GM19099 (cell line): ENCODE results near the gene EBP.

Source experiments
- POLR2A ChIP-seq: IDR thresholded peaks from 3 replicates; pipeline ENCODE4 v1.6.1; 2011; ENCODE audit warnings: low read depth; ENCODE audit not compliant: insufficient read length; ENCODE audit errors: extremely low read depth

The EBP gene

GRCh38 chrX:48487362-48487798, 34.2 kb upstream of the EBP start:
- no peak for TF ChIP-seq POLR2A

DNA sequence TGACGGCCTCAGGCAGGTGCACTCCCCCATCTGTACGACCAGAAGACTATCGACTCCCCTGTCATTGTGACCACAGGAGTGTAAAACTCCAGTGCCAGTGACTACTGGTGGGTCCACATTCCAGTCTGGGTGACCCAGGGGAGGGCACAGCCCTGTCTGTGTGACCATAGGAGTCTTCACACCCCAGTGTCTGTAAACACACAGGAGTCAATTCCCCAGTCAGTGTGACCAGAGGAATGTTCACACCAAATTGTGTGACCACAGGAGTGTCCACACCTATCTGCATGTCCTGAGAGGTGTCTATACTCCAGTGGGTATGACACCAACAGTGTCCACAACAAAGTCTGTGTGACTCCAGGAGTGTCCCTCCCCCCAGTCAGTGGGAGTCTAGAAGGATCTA, 33.6 kb upstream of the EBP start:
- TF ChIP-seq POLR2A: no peak

- TF ChIP-seq POLR2A: no peak
These were observed 32.3 kb upstream of the EBP start for GRCh38 chrX:48489296-48489695.

- TF ChIP-seq POLR2A: no peak
These were observed 31.7 kb upstream of the EBP start for GRCh38 chrX:48489892-48490291.

DNA sequence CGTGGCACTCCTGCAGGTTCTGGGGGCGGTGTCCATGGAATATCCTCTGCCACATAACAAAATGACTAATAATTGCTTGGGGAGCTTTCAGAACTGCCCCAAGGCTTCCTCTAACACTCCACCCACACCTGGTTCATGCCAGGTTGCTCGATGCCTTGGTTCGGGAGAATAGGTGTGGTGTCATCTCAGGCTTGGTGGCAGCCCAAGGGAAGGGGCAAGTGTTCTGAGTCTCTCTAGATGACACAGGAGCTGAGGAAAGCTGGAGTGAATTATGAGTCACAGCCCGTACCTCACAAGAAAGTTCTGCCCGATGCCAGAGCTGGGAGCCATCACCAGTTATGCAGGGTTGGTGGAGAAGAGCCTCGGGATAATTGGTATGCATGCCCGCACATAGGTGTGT, 30.9 kb upstream of the EBP start:
- no peak for TF ChIP-seq POLR2A

DNA sequence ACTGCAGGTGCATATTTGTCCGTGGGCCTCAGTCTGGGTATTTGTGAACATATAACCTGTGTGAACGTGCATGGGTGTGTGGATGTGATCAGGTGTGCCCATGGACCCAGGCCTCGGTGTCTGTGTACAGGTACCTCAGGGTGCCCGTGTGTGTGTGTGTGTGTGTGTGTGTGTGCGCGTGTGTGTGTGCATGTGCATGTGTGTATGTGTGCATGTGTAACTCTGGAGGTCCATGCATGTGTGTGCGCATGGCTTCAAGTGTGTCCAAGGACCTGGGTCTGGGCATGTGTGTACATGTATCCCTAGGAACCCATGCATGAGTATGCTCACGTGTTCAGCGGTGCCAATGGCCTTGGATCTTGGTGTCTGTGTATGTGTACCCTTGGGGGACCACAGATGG, 29.8 kb upstream of the EBP start:
- no peak for TF ChIP-seq POLR2A

DNA sequence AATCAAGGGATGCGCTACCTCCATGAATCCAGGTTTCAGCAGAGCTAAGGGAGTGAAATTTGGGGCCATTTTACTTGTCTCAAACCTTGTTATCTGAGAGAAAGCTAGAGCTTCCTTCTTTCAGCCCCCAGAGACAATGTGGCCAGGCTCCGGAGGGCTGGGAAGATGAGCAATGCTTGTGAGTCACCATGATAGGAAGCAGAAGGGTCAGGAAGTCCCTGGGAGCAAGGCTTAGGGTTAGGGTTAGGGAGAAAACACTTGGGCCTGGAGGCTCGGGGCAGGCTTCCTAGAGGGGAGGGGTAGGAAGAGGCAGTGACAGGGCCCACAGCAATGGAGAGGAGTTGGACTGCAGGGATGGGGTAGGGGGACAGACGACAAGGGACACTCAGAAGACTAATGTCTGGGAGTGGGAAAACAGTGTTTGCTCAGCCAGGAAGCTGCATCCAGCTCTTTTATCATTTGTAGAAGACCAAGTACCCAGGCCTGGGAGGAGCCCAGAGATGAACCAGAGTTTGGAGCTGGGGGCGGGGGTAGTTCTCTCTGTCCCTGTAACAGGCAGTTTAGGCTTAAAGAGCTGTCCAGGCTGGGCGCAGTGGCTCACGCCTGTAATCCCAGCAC, 29.2 kb upstream of the EBP start:
- no peak for TF ChIP-seq POLR2A

GRCh38 chrX:48493890-48494364, 27.7 kb upstream of the EBP start:
- TF ChIP-seq POLR2A: no peak

GRCh38 chrX:48496660-48497059, 24.9 kb upstream of the EBP start:
- no peak for TF ChIP-seq POLR2A

DNA sequence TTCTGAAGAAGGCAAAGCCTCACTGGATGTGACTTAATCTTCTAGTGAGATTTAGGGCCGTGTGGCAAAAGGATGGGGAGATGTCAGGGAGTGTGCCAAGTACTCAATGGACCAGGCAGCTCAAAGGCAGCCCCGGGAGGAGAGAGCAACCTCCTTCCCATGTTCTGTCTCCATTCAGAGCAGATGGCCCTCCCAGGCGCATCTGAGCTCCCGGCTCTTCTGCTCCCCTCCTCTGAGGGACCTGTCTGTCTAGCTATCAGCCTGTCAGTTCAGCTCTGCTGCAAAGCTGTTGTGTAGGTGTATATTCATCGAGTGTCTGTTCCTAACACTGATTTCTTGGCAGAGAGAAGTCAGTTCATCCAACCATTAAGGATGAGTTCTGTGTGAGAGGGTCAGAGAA, 23.7 kb upstream of the EBP start:
- TF ChIP-seq POLR2A: no peak

DNA sequence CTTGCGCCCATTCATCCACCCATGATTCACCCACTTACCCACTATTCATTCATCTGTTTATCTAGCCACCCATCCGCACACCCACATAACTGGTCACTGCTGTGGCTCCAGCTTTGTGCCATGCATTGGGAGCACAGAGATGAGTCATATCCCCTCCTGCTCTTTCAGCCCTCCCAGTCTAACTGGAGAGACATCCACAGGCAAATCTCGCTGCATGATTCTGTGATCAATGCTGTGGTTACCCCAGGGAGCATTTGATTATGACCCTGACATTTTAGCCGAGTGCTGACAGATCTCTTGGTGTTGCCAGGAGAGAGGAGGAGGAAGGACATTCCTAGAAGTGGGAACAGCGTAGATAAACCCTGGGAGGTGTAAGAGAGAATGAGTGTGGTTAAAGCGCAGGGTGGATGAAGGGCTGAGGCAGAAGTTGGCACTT, 23.2 kb upstream of the EBP start:
- TF ChIP-seq POLR2A: no peak

DNA sequence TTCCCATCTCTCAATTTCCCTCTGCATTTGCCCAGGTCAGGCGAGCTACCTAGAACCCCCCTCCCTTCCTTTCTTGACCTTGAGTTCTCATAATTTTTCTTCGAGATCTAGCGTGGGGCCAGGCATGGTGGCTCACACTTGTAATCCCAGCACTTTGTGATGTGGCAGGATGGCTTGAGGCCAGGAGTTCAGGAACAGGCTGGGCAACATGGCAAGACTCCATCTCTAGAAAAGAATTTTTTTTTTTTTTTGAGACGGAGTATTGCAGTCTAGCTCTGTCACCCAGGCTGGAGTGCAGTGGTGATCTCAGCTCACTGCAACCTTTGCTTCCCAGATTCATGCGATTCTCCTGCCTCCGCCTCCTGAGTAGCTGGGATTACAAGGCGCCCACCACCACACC, 17.3 kb upstream of the EBP start:
- TF ChIP-seq POLR2A: no peak

GRCh38 chrX:48505481-48505880, 16.1 kb upstream of the EBP start:
- no peak for TF ChIP-seq POLR2A

DNA sequence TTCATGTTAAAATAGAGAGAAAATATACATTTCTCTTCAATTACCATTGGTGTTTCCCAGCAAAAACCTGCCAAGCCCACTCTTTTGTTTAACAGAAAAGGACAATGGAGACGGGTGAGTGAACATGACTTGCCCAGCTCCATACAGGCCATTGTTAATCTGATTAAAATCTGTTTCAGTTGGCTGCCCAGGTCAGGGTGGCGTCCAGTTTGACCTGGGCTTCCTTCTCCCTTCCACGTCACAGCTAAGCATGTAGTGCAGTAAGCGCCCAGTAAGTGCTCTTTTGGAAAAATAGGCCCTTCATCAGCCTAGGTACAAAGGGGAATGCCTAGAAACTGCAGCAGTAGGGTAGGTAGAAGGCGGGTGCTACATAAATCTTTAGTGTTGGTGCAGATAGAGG, 14.4 kb upstream of the EBP start:
- no peak for TF ChIP-seq POLR2A

DNA sequence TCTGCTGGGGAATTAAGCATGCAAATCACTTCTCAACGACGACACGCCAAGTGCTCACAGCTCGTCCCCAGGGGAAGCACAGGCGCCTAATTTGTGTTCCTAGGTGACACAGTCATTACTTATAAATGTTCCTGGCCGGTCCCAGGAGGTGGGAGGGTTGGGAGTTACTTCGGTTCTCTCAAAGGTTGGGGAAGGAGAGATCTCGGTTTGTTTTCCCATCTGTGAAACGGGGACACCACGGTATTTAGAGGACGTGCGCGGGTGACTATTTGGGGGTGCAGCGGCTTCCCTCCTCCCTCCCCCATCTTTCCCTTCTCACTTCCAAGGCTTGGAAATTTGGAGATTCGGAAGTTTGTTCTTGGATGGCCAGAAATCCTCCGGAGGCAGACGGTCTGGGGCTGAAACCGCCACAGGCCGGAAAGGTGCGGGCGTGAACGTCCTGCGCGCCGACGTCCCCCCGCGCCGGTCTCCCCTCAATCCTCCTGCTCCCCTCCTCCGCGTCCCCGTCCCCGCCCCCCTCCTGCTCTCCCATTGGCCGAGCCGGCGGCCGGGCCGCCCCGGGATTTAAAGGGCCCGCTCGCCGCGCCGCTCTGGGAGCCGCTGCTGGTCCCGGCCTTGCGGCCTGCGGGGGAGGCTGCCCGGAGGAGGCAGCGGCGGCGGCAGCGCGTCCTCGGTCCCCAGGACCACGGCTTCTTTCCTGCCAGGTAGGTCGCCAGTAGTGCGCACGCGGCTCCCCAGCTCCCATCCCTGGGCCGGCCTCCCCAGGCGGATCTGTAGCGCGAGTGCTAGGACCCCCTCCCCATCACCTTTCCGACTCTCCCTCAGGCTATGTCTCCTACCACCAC, 13.0 kb upstream of the EBP start, which contains the start of gene PORCN:
Gene PORCN (plus strand): TSS at position 593 of the 845 bp plus-strand sequence. CDS start 829 bp downstream, outside the sequence.
- peak; percentile 78 for TF ChIP-seq POLR2A

DNA sequence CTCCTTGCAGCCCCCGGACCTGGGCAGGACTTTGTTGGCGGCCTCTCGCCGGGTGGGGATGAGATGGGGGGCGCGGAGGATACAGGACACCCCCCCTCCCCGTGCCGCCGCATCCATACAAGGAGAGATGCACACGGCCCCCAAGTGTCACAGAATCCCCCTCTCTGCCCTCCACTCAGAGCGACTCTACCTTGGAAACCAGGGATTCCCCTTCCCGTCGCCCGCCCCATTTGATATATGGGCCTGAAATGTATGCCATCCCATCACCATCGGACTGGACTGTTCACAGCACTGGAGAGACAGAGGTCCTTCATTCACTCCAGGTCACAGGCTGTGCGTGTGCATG, 12.4 kb upstream of the EBP start:
- no peak for TF ChIP-seq POLR2A

GRCh38 chrX:48509619-48510018, 12.0 kb upstream of the EBP start:
- no peak for TF ChIP-seq POLR2A

- no peak for TF ChIP-seq POLR2A
These were observed 10.0 kb upstream of the EBP start for GRCh38 chrX:48511560-48511959.
